HG03469 (cell line): ENCODE results near the gene TIMM21.

Source experiments
- ATAC-seq: cut with Tn5 transposase; IDR thresholded peaks from one replicate; pipeline ENCODE4 v1.9.1; 2021; ENCODE audit warnings: mild to moderate bottlenecking, moderate library complexity, moderate number of reproducible peaks; ENCODE audit not compliant: unreplicated experiment

TIMM21 gene

GRCh38 chr18:74146756-74147155, 1.6 kb upstream of the TIMM21 start:
- ATAC-seq: no peak

GRCh38 chr18:74147491-74147778, 888 bp upstream of the TIMM21 start:
- no peak for ATAC-seq

DNA sequence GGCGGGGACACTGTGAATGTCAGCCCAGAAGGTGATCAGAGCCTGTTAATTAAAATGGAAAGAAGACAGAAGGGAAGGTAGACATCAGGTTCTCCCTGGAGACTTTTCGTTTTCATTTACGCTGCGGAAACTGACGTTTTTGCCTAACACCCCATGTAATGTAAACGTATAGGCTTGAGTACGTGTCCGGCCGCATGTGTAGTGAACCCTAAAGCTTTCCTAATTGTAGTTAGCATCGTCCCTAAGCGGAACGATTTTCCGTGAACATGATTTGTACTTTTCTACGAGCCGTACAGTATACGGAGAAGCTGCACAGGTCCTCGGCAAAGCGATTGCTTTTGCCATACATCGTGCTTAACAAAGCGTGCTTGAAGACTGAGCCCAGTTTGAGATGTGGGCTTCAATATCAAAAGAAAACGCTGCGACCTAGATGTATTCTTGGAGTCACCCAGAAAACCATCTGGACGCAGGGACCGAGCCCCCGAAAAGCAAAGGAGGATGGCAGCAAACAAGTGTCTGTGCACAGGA, 284 bp downstream of the TIMM21 start:
- no peak for ATAC-seq

DNA sequence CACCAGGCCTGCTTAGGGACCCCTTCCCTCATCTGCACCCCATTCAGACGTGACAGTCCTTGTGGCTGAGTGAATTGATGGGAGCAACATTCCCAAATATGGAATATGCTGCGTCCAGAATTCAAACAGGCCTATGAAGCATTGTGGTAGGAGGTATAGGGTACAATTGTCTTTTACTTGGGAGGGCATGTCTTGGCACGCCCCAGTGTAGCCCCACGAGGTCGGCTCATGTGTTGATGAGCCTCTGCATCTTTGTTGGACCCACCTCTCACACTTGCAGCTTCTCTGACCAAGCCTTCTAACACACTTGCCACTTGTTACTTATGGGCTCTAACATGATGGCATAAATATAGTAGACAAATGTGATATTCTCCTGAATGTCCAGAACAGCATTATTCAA, 1.6 kb downstream of the TIMM21 start:
- ATAC-seq: no peak

- no peak for ATAC-seq
Observed at GRCh38 chr18:74152270-74152669, 3.9 kb downstream of the TIMM21 start.

- no peak for ATAC-seq
Observed at GRCh38 chr18:74152857-74153256, 4.5 kb downstream of the TIMM21 start.

DNA sequence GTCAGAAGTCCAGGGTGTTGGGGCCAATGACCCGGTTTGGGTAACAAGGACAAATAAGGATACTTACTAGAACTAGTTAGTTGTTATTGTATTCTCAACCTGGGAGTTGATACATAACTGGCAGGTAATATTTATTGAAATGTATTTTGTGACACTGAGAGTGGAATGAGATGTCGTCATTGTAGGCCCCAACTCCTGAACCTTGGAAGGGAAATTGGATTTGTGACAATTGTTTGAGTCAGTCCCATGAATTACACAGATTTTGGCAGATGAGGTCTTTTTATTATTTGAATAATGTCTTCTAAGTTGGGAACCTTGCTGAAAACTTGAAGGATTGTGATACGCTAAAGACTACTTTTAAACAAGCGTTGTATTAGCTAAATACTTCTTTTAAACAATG, 5.1 kb downstream of the TIMM21 start:
- no peak for ATAC-seq

- no peak for ATAC-seq
Observed at GRCh38 chr18:74153793-74154192, 5.5 kb downstream of the TIMM21 start.

GRCh38 chr18:74154716-74155115, 6.4 kb downstream of the TIMM21 start:
- no peak for ATAC-seq

GRCh38 chr18:74155276-74155675, 7.0 kb downstream of the TIMM21 start:
- ATAC-seq: no peak

GRCh38 chr18:74163019-74163660, 14.8 kb downstream of the TIMM21 start:
- no peak for ATAC-seq

- ATAC-seq: no peak
Observed at GRCh38 chr18:74166386-74166785, 18.1 kb downstream of the TIMM21 start.

DNA sequence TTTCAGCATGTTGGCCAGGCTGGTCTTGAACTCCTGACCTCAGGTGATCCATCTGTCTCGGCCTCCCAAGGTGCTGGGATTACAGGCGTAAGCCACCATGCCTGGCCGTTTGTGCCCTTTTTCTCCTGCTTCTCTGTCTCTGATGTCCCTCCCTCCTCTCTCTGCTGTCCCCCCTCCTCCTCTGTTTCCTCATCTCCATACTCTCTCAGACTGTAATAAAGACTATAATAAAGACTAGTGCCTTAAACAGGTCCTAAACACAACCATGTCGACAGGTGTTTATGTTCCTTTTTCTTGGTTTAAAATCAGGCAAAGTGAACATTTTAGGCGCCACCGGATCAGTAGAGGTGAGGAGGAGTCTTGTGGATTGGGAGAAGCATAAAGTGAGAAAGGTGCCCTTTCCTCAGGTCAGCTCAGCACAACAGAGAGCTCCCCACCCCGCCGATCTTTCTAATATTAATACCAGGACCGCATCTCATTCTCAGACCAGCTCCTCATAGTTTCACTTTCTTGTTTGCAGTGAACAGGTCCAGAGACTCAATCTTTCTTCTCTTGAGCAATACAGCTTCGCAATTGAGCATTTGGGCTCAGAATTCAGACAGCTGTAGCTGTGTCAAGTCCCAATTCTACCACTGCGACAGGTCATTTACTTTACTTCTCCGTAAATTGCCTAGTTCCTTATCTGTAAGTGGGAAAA, 23.7 kb downstream of the TIMM21 start:
- peak; percentile 86 for ATAC-seq

GRCh38 chr18:74172697-74173433, 24.5 kb downstream of the TIMM21 start:
- ATAC-seq: no peak

DNA sequence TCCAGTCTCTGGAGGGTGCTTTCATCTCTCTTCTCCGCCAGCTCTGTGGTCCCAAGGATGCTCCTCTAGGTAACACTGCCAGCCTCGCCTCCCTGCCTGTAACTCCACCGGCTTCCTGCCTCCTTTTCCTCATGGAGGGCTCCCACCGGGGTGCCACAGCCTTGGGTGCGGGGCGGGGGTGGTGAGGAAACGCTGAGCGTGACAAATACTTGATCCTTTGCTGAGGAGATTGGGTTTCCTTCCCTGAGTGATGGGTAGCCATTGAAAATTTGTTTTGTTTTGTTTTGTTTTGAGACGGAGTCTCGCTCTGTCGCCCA, 25.1 kb downstream of the TIMM21 start:
- no peak for ATAC-seq

GRCh38 chr18:74175658-74176057, 27.3 kb downstream of the TIMM21 start:
- ATAC-seq: no peak

GRCh38 chr18:74178884-74179283, 30.6 kb downstream of the TIMM21 start:
- no peak for ATAC-seq

DNA sequence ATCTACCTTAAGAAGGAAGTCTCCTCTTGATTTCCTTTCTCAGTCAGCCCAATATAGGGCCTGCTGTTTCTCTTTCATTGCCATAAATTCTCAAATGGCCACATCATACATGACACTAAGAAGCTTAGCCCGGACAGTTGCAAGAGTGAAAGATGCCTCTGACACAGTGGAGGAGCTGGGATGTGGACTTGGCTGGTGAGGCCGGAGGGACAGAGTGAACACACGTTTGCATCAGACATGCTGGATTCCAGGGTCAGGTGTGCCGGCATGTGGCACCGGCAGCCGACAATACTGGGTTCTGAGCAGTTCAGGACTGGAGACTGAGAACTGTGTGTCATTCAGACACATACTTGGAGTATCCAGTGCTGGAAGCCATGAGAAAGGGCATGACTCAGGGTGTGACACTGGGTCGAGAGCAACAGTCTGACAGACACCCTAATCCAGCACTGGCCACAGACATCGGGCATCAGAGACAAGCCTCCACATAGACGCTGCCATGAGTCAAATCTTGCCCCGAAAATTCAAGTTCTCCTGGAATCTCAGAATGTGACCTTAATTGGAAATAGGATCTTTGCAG, 31.4 kb downstream of the TIMM21 start:
- no peak for ATAC-seq

- ATAC-seq: no peak
Observed at GRCh38 chr18:74182335-74182734, 34.0 kb downstream of the TIMM21 start.

- ATAC-seq: no peak
Observed at GRCh38 chr18:74183130-74183529, 34.8 kb downstream of the TIMM21 start.

- no peak for ATAC-seq
Observed at GRCh38 chr18:74184875-74185274, 36.6 kb downstream of the TIMM21 start.

- ATAC-seq: no peak
Observed at GRCh38 chr18:74185860-74186259, 37.5 kb downstream of the TIMM21 start.
